Astrocyte (in vitro differentiated cells and primary cell): ENCODE measurements around the gene PLEKHA1.

Experiments used
- EZH2 ChIP-seq: IDR thresholded peaks from 2 replicates; pipeline ENCODE4 v1.6.1; 2012; ENCODE audit warnings: mild to moderate bottlenecking, low read length, inconsistent platforms; ENCODE audit not compliant: insufficient read depth
- TF ChIP-seq, protein P1 (sequence below): IDR thresholded peaks from 2 replicates; pipeline ENCODE4 v1.5.1; 2011; ENCODE audit warnings: low read depth, mild to moderate bottlenecking, inconsistent platforms, low read length, moderate library complexity; ENCODE audit not compliant: insufficient read depth

DNA sequence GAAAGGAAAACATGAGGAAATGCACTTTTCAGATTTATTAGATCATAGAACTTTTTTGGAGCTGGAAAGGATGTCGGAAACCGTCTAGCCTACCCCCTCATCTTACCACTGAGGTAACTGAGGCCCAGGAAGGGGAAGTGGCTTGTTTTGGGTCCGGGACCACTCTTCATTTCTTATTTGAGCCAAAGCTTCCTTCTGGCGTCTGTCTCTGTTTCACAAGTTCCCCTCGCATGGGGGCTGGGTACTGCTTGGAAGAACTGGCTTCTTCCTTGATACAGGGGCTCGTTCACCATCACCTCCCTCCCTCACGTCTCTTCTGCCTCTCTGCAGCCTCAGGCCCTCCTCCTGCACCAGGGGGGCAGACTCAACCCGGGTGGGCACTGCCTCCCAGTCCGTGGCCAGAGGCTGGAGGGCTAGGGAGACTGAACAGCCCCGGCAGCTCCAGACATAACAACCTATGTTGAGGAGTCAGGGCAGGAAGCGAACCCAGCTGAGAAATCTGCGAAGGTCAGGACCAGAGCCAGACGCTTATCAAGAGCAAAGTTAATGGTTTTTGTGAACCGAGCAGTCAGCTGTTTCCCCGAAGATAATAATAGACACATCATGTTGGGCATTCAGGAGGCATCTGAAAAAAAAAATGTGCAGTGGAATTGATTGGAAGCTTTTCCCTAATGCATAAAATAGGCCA is 99.8 kb downstream of the PLEKHA1 start:
- TF ChIP-seq, protein P1, sequence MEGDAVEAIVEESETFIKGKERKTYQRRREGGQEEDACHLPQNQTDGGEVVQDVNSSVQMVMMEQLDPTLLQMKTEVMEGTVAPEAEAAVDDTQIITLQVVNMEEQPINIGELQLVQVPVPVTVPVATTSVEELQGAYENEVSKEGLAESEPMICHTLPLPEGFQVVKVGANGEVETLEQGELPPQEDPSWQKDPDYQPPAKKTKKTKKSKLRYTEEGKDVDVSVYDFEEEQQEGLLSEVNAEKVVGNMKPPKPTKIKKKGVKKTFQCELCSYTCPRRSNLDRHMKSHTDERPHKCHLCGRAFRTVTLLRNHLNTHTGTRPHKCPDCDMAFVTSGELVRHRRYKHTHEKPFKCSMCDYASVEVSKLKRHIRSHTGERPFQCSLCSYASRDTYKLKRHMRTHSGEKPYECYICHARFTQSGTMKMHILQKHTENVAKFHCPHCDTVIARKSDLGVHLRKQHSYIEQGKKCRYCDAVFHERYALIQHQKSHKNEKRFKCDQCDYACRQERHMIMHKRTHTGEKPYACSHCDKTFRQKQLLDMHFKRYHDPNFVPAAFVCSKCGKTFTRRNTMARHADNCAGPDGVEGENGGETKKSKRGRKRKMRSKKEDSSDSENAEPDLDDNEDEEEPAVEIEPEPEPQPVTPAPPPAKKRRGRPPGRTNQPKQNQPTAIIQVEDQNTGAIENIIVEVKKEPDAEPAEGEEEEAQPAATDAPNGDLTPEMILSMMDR, result no peak
- TF ChIP-seq EZH2, result no peak
